Hepatocyte (in vitro differentiated cells): ENCODE data around the gene HABP4. TPM values are rescaled to one million over a fixed set of nuclear protein-coding genes. Genes with fewer than 3 reads are reported as not detected.
A peak's percentile ranks its signal among the peaks of the same experiment; 100 is the strongest.

Source experiments
- DNase-seq: peaks from one replicate; pipeline ENCODE4 v3.0.0-alpha.2; 2016; ENCODE audit warnings: low spot score
- H2AFZ ChIP-seq: fragments of 200-600 bp; sonication (generic); 2 replicates; pipeline ENCODE4 v1.6.0; 2016; ENCODE audit warnings: antibody characterized with exemption, mild to moderate bottlenecking
- H3K27ac ChIP-seq: fragments of 200-600 bp; sonication (generic); 2 replicates; pipeline ENCODE4 v1.5.1; 2016; ENCODE audit warnings: mild to moderate bottlenecking
- H3K27me3 ChIP-seq: fragments of 200-600 bp; sonication (generic); 2 replicates; pipeline ENCODE4 v1.6.1; 2016
- H3K36me3 ChIP-seq: fragments of 200-600 bp; sonication (generic); replicated peaks from 2 replicates; pipeline ENCODE4 v1.5.1; 2016; ENCODE audit warnings: low read depth; ENCODE audit not compliant: insufficient read depth
- H3K4me1 ChIP-seq: fragments of 200-600 bp; sonication (generic); 2 replicates; pipeline ENCODE4 v1.5.1; 2016; ENCODE audit warnings: mild to moderate bottlenecking, moderate library complexity; ENCODE audit not compliant: insufficient read depth
- H3K4me2 ChIP-seq: fragments of 200-600 bp; sonication (generic); 2 replicates; pipeline ENCODE4 v1.6.0; 2016
- H3K4me3 ChIP-seq: fragments of 200-600 bp; sonication (generic); 2 replicates; pipeline ENCODE4 v1.5.1; 2016; ENCODE audit warnings: mild to moderate bottlenecking
- H3K79me2 ChIP-seq: fragments of 200-600 bp; sonication (generic); 2 replicates; pipeline ENCODE4 v1.6.0; 2017; ENCODE audit warnings: mild to moderate bottlenecking
- H3K9me2 ChIP-seq: fragments of 200-600 bp; sonication (generic); replicated peaks from 2 replicates; pipeline ENCODE4 v1.6.0; 2017; ENCODE audit warnings: mild to moderate bottlenecking; ENCODE audit not compliant: insufficient read depth
- H3K9me3 ChIP-seq: fragments of 200-600 bp; sonication (generic); 2 replicates; pipeline ENCODE4 v1.5.1; 2016; ENCODE audit warnings: low read depth, mild to moderate bottlenecking
- H4K20me1 ChIP-seq: fragments of 200-600 bp; sonication (generic); 2 replicates; pipeline ENCODE4 v1.6.0; 2016; ENCODE audit warnings: mild to moderate bottlenecking; ENCODE audit not compliant: insufficient read depth, poor library complexity, severe bottlenecking
- EZH2 ChIP-seq: fragments of 200-600 bp; sonication (generic); IDR thresholded peaks from 2 replicates; pipeline ENCODE4 v1.6.1; 2016; ENCODE audit warnings: antibody characterized with exemption, mild to moderate bottlenecking, borderline replicate concordance
- EZH2phosphoT487 ChIP-seq: fragments of 200-600 bp; sonication (generic); IDR thresholded peaks from one replicate; pipeline ENCODE4 v1.6.1; 2018; ENCODE audit warnings: antibody characterized with exemption, mild to moderate bottlenecking, low read depth, moderate library complexity; ENCODE audit not compliant: unreplicated experiment, severe bottlenecking
- WGBS: methylation state at CpG from one replicate; pipeline ENCODE4 v1.1.6; 2016; ENCODE audit warnings: low lambda C conversion rate; ENCODE audit errors: missing lambda C conversion rate; 5-methylcytosine and 5-hydroxymethylcytosine counted together
- polyA plus RNA-seq: library from polyadenylated mRNA; unstranded; fragments of >200 nt; fragmentation: Nextera tagmentation; extraction: Ambion mirVana; gene quantifications from 2 replicates; pipeline ENCODE4 v1.2.1, GENCODE V29; 2016
- total RNA-seq: library from RNA; depleted of rRNA; stranded (reverse); fragments of >200 nt; gene quantifications from 2 replicates; pipeline ENCODE4 v1.2.3, GENCODE V29; 2014
- TF ChIP-seq, protein P1 (sequence below): fragments of 200-600 bp; sonication (generic); IDR thresholded peaks from 2 replicates; pipeline ENCODE4 v1.5.1; 2016; ENCODE audit warnings: antibody characterized with exemption, mild to moderate bottlenecking; ENCODE audit not compliant: poor library complexity

Gene HABP4
- total and polyA plus RNA-seq, 2 experiments from 2014 or later, result 13.1 to 24.8 TPM

DNA sequence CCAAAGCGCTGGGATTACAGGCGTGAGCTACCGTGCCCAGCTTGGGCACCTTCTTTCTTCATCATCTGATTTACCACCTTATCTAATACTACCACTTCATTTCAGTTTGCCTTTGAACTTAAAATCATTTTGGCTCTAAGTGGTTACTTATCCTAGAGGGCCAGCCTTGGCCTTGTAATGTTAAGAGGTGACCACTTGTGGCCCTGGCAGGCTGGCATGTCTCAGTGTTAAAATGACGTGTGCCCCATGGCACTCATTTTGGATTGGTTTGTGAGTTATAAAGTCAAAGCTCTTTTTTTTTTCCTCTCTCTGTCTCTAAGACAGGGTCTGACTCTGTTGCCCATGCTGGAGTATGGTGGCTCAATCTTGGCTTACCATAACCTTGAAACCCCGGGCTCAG, 17.8 kb downstream of the HABP4 start:
- Histone ChIP-seq H3K36me3 (no peaks in the 10 kb centered on the region), H3K4me3 (no peak overlapping the region), H3K9me3 (no peaks in the 10 kb centered on the region), H3K4me1 (no peaks in the 10 kb centered on the region), H2AFZ (no peak overlapping the region), H4K20me1 (no peaks in the 10 kb centered on the region), H3K27me3 (no peaks in the 10 kb centered on the region), H3K4me2 (no peak overlapping the region), H3K79me2 (no peaks in the 10 kb centered on the region), H3K9me2 (no peaks in the 10 kb centered on the region), H3K27ac (no peak overlapping the region)
- DNase-seq, result no peak
- TF ChIP-seq EZH2 (no peak), EZH2phosphoT487 (no peak)
- TF ChIP-seq, protein P1, sequence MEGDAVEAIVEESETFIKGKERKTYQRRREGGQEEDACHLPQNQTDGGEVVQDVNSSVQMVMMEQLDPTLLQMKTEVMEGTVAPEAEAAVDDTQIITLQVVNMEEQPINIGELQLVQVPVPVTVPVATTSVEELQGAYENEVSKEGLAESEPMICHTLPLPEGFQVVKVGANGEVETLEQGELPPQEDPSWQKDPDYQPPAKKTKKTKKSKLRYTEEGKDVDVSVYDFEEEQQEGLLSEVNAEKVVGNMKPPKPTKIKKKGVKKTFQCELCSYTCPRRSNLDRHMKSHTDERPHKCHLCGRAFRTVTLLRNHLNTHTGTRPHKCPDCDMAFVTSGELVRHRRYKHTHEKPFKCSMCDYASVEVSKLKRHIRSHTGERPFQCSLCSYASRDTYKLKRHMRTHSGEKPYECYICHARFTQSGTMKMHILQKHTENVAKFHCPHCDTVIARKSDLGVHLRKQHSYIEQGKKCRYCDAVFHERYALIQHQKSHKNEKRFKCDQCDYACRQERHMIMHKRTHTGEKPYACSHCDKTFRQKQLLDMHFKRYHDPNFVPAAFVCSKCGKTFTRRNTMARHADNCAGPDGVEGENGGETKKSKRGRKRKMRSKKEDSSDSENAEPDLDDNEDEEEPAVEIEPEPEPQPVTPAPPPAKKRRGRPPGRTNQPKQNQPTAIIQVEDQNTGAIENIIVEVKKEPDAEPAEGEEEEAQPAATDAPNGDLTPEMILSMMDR, result no peak
- 98% methylated on average over 5 of the region's 5 CpGs for WGBS

DNA sequence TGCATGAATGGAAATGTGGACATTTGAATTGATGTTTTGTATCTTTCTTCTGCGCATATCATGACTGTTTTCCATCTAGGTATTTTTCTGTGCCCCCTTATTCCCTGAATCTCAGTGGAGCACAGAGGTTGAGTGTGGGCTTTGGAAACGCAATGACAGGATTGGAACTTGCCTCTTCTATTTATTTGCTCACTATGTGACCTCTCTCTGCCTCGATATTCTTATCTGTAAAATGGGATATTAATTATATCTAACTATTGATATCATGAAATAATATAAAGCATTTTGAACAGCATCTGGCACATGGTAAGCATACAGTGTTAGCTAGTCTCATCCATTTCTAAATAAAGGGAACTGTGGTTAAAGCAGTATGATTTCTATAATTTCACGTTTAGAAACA, 26.0 kb downstream of the HABP4 start:
- Histone ChIP-seq H3K27me3 (no peaks in the 10 kb centered on the region), H3K4me1 (no peaks in the 10 kb centered on the region), H3K36me3 (no peaks in the 10 kb centered on the region), H3K9me3 (no peaks in the 10 kb centered on the region), H3K4me2 (no peak overlapping the region), H3K27ac (peak overlapping the region; percentile 28), H3K79me2 (no peaks in the 10 kb centered on the region), H2AFZ (no peak overlapping the region), H3K9me2 (no peaks in the 10 kb centered on the region), H4K20me1 (no peaks in the 10 kb centered on the region), H3K4me3 (no peak overlapping the region)
- TF ChIP-seq, protein P1, result no peak
- TF ChIP-seq EZH2phosphoT487 (no peak), EZH2 (no peak)
- no peak for DNase-seq
- WGBS, result 94% methylated on average over 4 of the region's 4 CpGs

DNA sequence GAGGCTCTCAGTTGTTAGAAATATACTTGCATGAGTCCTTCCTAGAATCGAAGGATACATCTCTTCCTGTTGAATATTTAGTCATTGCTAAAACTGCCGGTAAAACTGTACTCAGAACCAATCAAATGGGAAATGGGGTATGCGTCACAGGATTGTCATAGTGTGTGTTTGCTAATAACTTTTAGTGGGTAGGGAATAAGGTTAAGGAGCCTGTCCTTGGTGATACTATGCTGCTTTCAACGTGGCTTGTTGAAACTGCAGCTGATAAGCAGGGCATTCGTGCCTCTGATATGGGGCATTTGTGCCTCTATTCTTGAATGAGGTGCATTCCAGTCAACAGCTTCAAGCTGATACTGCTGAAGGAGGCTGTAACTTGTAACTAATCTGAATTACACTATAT, 26.6 kb downstream of the HABP4 start:
- Histone ChIP-seq H3K9me2 (no peaks in the 10 kb centered on the region), H3K4me2 (no peak overlapping the region), H3K27me3 (no peaks in the 10 kb centered on the region), H3K36me3 (no peaks in the 10 kb centered on the region), H3K79me2 (no peaks in the 10 kb centered on the region), H2AFZ (no peak overlapping the region), H3K4me3 (no peak overlapping the region), H4K20me1 (no peaks in the 10 kb centered on the region), H3K9me3 (no peaks in the 10 kb centered on the region), H3K27ac (peak overlapping the region; percentile 28), H3K4me1 (no peaks in the 10 kb centered on the region)
- WGBS, result 82% methylated on average over 5 of the region's 5 CpGs
- TF ChIP-seq EZH2phosphoT487 (no peak), EZH2 (no peak)
- TF ChIP-seq, protein P1, result no peak
- DNase-seq, result no peak

DNA sequence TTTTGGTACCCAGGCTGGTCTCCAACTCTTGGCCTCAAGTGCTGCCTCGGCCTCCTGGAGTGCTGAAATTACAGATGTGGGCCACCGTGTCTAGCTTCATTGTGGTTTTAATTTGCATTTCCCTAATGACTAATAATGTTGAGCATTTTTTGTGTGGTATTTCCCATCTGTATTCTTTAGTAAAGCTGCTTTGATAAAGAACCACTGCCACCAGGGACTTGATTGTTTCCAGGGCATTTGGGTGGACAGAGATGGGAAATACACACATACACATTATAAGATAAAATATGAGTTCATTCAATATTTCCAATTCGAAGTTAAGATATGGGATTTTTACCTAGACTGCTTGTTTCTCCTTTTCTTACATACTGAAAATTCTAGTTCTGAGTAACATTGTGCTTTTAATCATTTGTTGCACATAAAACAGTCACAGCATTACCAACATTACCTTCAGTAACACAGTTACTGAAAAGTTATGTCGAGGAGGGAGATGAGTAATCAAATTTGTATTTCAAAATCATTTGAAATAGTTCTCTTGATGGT, 28.9 kb downstream of the HABP4 start:
- DNase-seq, result no peak
- no peaks in the 10 kb centered on the region for H3K79me2 ChIP-seq
- H4K20me1 ChIP-seq, result no peaks in the 10 kb centered on the region
- H3K27me3 ChIP-seq, result no peaks in the 10 kb centered on the region
- H3K9me2 ChIP-seq, result no peaks in the 10 kb centered on the region
- no peaks in the 10 kb centered on the region for H3K36me3 ChIP-seq
- H3K27ac ChIP-seq, result no peak overlapping the region
- no peaks in the 10 kb centered on the region for H3K9me3 ChIP-seq
- WGBS, result 86% methylated on average over 4 of the region's 4 CpGs
- no peak for TF ChIP-seq EZH2
- no peak for TF ChIP-seq EZH2phosphoT487
- TF ChIP-seq, protein P1, result no peak
- no peak overlapping the region for H3K4me2 ChIP-seq
- H3K4me1 ChIP-seq, result no peaks in the 10 kb centered on the region
- H3K4me3 ChIP-seq, result no peak overlapping the region
- no peak overlapping the region for H2AFZ ChIP-seq
